Stimulated activated CD4-positive, alpha-beta T cell treated with anti-CD3 and anti-CD28 coated beads, TNF-alpha, amount 100 ng/mL, for 24 hours (primary cell): ENCODE data around the gene ABHD15.

Experiments used
- DNase-seq, 3 experiments: peaks; one replicate each; pipeline ENCODE4 v3.0.0-alpha.2; 2020; ENCODE audit warnings: low read depth in 3 of 3

ABHD15 gene

DNA sequence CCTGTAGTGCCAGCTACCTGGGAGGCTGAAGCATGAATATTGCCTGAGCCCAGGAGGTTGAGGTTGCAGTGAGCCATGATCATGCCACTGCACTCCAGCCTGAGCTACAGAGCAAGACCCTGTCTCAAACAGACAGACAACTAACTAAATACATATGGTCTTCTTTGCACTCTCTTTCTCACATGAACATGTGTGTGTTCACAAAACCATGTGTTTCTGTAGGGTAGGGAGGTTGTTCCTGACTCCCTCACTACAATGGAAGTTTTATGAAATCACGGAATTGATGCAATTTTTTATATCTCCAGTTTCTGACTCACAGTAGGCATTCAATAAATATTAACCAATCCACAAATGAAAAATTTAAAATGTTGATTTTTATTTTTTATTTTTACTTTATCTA is 48.5 kb downstream of the ABHD15 start:
- no peak for DNase-seq

DNA sequence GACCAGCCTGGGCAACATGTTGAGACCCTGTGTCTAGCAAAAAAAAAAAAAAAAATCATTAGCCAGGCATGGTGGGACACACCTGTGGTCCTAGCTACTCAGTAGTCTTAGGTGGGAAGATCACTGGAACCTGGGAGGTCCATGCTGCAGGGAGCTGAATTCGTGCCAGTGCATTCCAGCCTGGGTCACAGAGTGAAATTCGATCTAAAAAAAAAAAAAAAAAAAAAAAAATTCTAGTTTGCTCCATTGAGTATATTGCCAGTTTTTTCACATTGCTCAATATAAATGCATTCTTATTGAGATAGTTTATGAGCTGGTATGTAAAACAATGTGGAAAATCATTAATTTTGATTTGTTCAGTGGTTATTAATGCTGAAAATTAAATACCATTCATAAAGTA is 52.0 kb downstream of the ABHD15 start:
- no peak for DNase-seq

DNA sequence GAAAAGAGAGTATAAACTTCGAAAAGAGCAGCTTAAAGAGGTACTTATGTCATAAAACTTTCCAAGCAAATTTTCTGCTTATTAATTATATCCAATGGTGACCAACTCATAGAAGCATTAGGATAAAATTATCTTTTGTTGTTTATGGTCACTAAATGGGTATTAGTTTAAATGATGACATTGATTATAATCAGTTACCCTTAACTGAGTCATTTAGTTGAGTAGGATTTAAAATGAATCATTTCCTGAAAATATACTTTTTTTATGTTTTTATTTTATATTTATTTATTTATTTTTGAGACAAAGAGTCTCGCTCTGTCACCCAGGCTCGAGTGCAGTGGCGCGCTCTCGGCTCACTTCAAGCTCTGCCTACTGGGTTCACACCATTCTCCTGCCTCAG is 55.9 kb downstream of the ABHD15 start:
- DNase-seq: no peak
